AG10803 (cell line): ENCODE data around the gene NBL1.

Experiments
- DNase-seq: peaks from one replicate; pipeline ENCODE4 v3.0.0; 2010; ENCODE audit warnings: low read depth
- H3K4me3 ChIP-seq: 2 replicates; pipeline ENCODE4 v1.5.1; 2011; ENCODE audit warnings: mild to moderate bottlenecking, low read length, control low read depth
- TF ChIP-seq, protein P1 (sequence below): conservative IDR thresholded peaks from 2 replicates; pipeline ENCODE4 v1.5.1; 2011; ENCODE audit warnings: mild to moderate bottlenecking, low read length, control low read depth, inconsistent platforms

The NBL1 gene

DNA sequence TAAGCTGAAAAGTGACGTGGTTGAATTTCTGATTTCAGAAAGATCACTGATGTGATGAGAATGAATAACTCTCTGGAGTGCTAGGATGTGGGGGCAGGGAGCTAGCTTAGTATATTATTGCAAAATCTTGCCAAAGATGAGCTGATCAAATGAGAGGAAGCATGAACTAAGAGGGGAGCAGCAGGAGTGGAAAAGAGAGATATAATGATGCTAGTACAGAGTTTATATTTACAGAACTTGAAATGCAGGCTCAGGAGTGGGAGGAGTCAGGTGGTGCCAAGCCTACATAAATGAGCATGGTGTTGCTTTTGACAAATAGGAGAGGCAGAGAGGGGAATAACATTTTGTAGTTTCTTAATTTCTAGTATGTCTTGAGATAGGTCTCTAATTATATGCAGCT, 38.1 kb upstream of the NBL1 start:
- peak; percentile 10 for DNase-seq
- H3K4me3 ChIP-seq: no peak overlapping the region
- TF ChIP-seq, protein P1, sequence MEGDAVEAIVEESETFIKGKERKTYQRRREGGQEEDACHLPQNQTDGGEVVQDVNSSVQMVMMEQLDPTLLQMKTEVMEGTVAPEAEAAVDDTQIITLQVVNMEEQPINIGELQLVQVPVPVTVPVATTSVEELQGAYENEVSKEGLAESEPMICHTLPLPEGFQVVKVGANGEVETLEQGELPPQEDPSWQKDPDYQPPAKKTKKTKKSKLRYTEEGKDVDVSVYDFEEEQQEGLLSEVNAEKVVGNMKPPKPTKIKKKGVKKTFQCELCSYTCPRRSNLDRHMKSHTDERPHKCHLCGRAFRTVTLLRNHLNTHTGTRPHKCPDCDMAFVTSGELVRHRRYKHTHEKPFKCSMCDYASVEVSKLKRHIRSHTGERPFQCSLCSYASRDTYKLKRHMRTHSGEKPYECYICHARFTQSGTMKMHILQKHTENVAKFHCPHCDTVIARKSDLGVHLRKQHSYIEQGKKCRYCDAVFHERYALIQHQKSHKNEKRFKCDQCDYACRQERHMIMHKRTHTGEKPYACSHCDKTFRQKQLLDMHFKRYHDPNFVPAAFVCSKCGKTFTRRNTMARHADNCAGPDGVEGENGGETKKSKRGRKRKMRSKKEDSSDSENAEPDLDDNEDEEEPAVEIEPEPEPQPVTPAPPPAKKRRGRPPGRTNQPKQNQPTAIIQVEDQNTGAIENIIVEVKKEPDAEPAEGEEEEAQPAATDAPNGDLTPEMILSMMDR: no peak

DNA sequence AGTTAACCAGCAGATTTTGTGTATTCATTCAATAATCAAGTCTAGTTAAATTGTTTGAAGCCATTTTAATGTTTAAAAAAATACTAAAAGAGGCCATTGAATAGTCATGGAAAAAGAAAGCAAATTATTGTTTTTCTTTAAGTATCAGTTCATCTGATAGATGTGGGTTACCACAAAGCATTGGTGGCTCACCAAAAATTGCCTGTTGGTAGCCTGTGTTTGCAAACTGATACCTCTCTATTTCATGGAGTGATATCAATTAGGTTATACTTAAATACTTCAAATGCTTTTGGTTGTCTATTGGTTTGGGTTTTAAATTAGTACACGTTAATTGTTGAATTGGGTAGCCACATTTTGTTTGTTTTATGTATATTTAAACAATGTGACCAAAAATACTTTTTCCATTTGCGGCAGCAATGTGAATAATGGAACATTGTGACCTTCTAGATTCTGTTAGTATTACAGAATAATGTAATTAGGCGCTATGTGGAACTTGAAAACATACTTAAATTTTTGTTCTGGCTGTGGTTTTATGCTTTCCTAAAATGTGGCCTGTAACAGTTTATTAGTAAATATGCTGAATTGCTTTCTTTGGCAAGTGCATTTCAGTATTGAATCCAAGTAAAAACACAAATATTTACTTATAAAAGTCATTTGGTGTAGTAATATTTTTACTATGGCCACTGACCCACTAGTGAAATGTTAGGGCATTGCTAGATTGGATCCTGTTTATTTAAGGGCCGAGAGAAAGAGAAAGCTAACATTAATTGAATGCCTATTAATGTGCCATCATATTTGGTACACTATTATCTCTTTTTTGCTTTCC, 37.1 kb upstream of the NBL1 start:
- H3K4me3 ChIP-seq: no peak overlapping the region
- TF ChIP-seq, protein P1: no peak
- DNase-seq: peak; percentile 52

DNA sequence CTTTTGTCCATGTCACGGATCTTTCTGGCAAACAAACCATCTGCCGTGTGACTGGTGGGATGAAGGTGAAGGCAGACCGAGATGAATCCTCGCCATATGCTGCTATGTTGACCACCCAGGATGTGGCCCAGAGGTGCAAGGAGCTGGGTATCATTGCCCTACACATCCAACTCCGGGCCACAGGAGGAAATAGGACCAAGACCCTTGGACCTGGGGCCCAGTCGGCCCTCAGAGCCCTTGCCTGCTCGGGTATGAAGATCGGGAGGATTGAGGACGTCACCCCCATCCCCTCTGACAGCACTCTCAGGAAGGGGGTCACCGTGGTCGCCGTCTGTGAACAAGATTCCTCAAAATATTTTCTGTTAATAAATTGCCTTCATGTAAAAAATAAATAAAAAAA, 35.9 kb upstream of the NBL1 start:
- no peak overlapping the region for H3K4me3 ChIP-seq
- TF ChIP-seq, protein P1: no peak

DNA sequence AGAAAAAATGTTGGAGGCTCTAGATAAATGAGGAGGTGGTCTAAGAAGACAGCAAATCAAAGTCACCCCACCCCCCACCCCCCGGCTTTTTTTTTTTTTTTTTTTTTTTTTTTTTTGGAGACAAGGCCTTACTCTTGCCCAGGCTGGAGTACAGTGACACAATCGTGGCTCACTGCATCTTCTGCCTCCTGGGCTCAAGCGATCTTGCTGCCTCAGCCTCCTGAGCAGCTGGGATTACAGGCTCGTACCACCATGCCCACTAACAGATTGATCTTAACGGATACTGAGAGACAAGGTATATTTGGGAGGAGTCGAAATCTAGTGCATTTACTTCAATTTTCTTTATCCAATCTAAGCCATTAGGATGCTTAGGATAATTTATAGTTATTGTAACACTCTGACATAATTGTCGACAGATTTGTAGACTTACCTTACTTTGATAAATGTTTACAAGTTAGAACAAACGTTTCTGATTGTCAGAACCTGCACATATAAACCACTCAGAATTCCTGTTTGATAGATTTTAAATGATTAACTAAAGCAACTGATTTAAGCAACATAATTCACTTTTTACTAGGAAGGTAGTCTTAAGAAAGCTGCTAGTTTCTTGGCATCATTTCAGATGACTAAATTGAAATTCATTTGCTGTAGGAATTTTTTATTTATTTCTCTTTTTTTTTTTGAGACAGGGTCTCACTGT, 33.7 kb upstream of the NBL1 start:
- no peak overlapping the region for H3K4me3 ChIP-seq
- peak; percentile 20 for DNase-seq
- TF ChIP-seq, protein P1: no peak

More for the DNA sequence above, 35.9 kb upstream of the NBL1 start:
- DNase-seq: no peak

DNA sequence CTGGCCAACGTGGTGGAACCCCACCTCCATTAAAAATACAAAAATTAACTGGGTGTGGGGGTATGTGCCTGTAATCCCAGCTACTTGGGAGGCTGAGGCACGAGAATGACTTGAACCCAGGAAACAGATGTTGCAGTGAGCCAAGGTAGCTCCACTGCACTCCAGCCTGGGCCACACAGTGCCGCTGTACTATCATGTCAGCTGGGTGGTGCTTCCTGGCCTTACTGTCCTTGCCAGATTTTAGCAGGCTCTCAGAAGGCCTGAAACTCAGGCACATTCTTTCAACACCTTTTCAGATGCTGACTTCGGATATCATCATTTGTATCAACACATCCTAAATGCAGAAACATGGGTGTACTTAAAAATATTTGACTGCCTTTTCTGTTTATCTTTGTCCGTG, 31.6 kb upstream of the NBL1 start:
- TF ChIP-seq, protein P1: no peak
- no peak for DNase-seq
- H3K4me3 ChIP-seq: no peak overlapping the region

DNA sequence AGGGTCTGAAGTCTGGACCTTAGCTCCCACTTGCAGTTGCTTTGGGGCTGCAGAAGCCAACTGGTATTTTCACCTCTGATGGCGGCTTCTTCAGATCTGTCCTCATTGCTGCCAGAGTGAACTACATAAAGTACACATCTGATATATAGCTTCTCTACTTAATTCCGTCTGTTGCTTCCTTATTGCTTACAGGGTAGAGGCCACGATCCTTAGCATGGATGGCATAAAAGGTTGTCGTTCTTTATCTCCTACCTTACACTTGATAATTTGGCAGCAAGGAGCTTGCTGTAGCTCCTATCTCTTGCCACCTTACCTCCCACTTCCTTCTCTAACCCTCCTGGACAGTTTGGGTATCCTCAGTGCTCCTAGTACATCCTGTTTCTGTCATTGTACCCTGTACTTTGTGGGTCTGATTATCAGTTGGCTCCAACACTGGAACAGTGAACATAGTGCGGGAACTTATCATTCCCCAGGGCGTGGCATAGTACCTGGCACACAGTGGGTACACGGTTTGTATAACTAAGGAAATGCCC, 30.9 kb upstream of the NBL1 start:
- no peak overlapping the region for H3K4me3 ChIP-seq
- DNase-seq: no peak
- TF ChIP-seq, protein P1: no peak
